GM21528 (cell line): Measurements from ENCODE around the gene ROR2.
"Not testable (repeated sequence)": the region's sequence is repeated elsewhere in the genome, so short reads cannot be mapped to it uniquely, and the experiment has no call there.

Experiments
- ATAC-seq: cut with Tn5 transposase; IDR thresholded peaks from one replicate; pipeline ENCODE4 v1.9.1; 2021; ENCODE audit warnings: mild to moderate bottlenecking, moderate library complexity; ENCODE audit not compliant: unreplicated experiment, low FRiP score

The ROR2 gene

DNA sequence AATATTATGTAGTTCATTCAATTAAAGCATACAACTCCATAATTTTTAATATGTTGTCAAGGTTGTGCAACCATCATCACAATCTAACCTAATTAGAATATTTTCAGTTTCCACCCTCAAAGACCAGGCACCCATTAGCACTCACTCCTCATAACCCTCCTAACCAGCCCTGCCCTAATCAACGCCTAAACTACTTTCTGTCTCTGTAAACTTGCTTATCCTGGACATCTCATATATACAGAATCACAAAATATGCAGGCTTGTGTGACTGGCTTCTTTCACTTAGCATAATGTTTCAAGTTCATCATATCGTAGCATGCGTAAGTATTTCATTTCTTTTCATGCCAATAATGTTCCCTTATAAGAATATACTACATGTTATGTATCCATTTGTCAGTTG lies 391.6 kb downstream of the ROR2 start:
- no peak for ATAC-seq

GRCh38 chr9:91557327-91557726 lies 392.7 kb downstream of the ROR2 start:
- no peak for ATAC-seq

DNA sequence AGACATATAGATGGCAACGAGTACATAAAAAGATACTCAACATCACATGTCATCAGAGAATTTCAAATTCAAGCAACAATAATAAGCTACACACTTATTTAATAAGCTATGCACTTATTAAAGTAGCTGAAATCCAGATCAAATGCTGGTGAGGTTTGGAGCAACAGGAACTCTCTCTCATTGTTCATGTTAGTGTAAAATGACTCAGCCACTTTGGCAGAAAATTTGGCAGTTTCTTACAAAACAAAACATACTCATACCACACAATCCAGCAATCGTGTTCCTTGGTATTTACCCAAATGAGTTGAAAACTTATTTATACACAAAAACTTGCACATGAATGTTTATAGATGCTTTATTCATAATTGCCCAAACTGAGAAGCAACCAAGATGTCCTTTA lies 394.9 kb downstream of the ROR2 start:
- no peak for ATAC-seq

GRCh38 chr9:91549177-91549576 lies 400.9 kb downstream of the ROR2 start:
- no peak for ATAC-seq

DNA sequence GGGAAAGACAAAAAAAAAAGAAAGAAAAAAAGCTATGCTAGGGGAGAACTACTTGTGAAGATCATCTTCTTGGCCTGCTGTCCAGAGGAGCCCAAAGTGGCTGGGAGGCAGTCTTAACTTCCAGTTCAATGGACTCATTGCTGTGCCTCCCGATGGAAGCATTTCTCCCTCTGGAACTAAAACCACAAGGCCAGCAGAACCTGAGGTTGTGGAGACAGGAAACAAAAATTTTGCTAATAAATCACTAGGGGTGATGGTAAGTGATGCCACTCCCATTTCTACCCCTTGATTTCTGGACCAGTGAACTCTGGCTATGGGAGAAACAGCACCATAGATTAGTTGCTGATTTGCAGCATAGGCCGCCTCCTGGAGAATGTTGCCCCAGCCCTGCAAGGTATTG lies 402.9 kb downstream of the ROR2 start:
- ATAC-seq: no peak

- no peak for ATAC-seq
Observed at GRCh38 chr9:91546574-91546973, 403.5 kb downstream of the ROR2 start.

DNA sequence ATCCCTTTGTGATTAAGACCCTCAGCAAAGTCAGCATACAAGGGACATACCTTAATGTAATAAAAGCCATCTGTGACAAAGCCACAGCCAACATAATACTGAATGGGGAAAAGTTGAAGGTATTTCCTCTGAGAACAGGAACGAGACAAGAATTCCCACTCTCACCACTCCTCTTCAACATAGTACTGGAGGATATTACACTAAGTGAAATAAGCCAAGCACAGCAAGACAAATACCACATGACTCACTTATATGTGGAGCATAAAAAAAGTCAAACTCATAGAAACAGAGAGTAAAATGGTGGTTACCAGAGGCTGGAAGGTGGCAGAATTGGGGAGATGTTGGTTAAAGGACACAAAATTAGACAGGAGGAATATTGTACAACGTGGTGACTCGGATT lies 408.3 kb downstream of the ROR2 start:
- ATAC-seq: no peak

- not testable (repeated sequence) for ATAC-seq
Observed at GRCh38 chr9:91540506-91540905, 409.5 kb downstream of the ROR2 start.

GRCh38 chr9:91536211-91536691 lies 413.8 kb downstream of the ROR2 start:
- ATAC-seq: no peak

- ATAC-seq: no peak
Observed at GRCh38 chr9:91534374-91534773, 415.7 kb downstream of the ROR2 start.

- no peak for ATAC-seq
Observed at GRCh38 chr9:91533382-91533781, 416.6 kb downstream of the ROR2 start.

GRCh38 chr9:91532325-91532724 lies 417.7 kb downstream of the ROR2 start:
- no peak for ATAC-seq

- ATAC-seq: no peak
Observed at GRCh38 chr9:91530829-91531228, 419.2 kb downstream of the ROR2 start.

DNA sequence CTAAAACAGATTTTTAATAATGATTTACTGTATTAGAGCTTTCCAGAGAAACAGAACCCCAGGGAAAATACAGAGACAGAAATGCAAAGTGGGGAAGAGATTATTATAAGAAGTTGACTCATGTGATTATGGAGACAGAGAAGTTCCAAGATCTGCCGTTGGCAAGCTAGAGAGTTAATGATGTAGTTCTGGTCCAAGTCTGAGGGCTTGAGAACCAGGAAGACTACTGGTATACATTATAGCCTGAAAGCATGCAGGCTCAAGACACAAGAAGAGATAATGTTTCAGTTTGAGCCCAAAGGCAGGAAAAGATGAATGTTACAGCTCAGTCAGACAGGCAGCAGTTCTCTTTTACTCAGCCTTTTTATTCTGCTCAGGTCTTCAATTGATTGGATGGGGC lies 427.5 kb downstream of the ROR2 start:
- ATAC-seq: no peak

GRCh38 chr9:91519520-91520277 lies 430.3 kb downstream of the ROR2 start:
- no peak for ATAC-seq

DNA sequence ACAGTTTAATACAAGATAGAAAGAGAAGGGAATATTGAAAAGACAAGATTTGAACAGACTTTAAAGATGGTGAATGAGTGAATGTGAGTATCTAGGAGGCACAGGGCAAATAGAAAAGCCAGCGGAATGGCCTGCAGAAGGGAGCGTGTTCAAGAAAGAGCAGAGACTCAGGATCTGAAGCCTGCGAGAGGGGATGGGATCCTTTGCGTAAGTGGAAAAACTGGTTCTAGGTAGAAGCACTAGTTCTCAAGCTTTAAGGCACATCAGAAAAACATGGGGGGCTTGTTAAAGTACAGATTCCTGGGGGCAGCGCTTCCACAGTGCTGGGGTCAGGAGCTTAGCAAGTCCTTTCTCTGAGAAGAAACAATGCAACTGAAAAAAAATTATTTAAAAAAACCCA lies 431.6 kb downstream of the ROR2 start:
- ATAC-seq: no peak

DNA sequence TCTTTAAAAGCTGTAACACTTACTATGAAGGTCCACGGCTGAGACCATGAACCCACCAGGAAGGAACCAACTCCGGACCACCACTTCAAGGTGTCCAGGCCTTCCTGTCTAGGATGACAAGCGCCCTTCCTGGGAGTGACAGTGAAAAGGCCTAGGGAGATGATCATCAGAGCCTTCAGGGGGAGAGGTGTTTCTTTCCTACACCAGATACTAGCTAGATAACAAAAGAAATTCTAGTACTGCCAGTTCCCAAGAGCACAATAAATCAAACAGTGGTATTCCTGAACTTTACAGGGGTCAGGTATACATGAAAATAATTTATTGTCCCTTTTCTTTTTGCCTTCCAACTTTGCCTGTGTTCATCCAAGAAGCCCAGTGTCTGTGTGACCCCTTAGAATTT lies 432.2 kb downstream of the ROR2 start:
- no peak for ATAC-seq

DNA sequence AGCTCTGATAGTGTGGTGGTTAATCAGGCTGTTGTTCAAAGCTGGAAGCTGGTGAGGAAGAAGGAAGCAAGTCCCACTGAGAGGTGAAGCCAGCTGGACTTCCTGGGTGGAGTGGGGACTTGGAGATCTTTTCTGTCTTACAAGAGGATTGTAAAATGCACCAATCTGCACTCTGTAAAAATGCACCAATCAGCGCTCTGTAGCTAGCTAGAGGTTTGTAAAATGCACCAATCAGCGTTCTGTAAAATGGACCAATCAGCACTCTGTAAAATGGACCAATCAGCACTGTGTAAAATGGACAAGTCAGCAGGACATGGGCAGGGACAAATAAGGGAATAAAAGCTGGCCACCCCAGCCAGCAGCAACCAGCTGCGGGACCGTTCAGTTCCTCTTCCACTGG lies 432.7 kb downstream of the ROR2 start:
- ATAC-seq: not testable (repeated sequence)

DNA sequence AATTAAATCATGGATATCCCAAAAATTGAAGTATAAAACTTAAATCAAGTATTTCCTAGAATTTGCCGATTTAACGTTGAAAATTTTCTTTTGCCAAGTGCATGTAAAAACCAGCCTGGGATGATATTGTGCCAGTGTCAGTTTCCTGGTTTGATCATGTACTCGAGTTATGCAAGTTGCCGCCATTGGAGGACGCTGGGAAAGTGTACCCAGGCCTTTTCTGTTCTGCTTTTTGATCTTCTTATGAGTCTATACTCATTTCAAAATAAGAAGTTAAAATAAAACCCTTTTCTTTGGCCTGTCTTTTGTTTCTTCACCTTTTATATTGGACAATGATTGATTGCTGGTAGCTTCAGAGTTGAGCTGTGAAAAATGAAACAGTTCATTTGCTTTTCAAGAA lies 433.3 kb downstream of the ROR2 start:
- no peak for ATAC-seq

GRCh38 chr9:91516081-91516480 lies 433.9 kb downstream of the ROR2 start:
- ATAC-seq: no peak

GRCh38 chr9:91515074-91515687 lies 434.8 kb downstream of the ROR2 start:
- ATAC-seq: no peak
